Lung (tissue), 12 donors: ENCODE measurements around the gene TRAM2. TPM values are rescaled to one million over a fixed set of nuclear protein-coding genes. Genes with fewer than 3 reads are reported as not detected.

Experiments
- ATAC-seq: fragments of 200-7000 bp; cut with Tn5 transposase; one replicate; pipeline ENCODE4 v1.9.1; 2020; ENCODE audit warnings: moderate number of reproducible peaks; ENCODE audit not compliant: insufficient read depth, low FRiP score
- DNase-seq, 3 donors: peaks; one replicate each; pipeline ENCODE4 v3.0.0-alpha.2; 2013 to 2017
- H3K27ac ChIP-seq, 2 donors: one replicate each; pipeline ENCODE4 v1.5.1; 2013; ENCODE audit warnings: mild to moderate bottlenecking in 2 of 2, moderate library complexity in 2 of 2, control low read depth in 1 of 2, inconsistent platforms in 1 of 2, low read depth in 1 of 2, low read length in 1 of 2
- H3K27me3 ChIP-seq, 3 donors: one replicate each; pipeline ENCODE4 v1.5.1; 2013; ENCODE audit warnings: low read length in 2 of 3; ENCODE audit not compliant: control insufficient read depth in 3 of 3, insufficient read depth in 3 of 3
- H3K36me3 ChIP-seq, 4 donors: one replicate each; pipeline ENCODE4 v1.5.1; 2013; ENCODE audit warnings: low read length in 4 of 4, mild to moderate bottlenecking in 1 of 4, moderate library complexity in 1 of 4; ENCODE audit not compliant: control insufficient read depth in 4 of 4, insufficient read depth in 4 of 4
- H3K4me1 ChIP-seq, 5 donors: one replicate each; pipeline ENCODE4 v1.5.1; 2013; ENCODE audit warnings: low read length in 5 of 5, mild to moderate bottlenecking in 2 of 5, moderate library complexity in 1 of 5; ENCODE audit not compliant: control insufficient read depth in 5 of 5, insufficient read depth in 5 of 5
- H3K4me3 ChIP-seq: one replicate; pipeline ENCODE4 v1.5.1; 2013; ENCODE audit warnings: mild to moderate bottlenecking, control low read depth, moderate library complexity
- H3K9ac ChIP-seq, 2 donors: one replicate each; pipeline ENCODE4 v1.5.1; 2013; ENCODE audit warnings: low read length in 2 of 2, control low read depth in 1 of 2; ENCODE audit not compliant: insufficient read depth in 1 of 2
- H3K9me3 ChIP-seq, 4 donors: one replicate each; pipeline ENCODE4 v1.5.1; 2013; ENCODE audit warnings: low read length in 3 of 4, mild to moderate bottlenecking in 1 of 4, moderate library complexity in 1 of 4; ENCODE audit not compliant: control insufficient read depth in 4 of 4, insufficient read depth in 3 of 4
- WGBS, 2 donors: extraction: QIAGEN DNeasy Blood & Tissue Kit; methylation state at CpG; one replicate each; pipeline ENCODE4 v1.1.7; 2013; 5-methylcytosine and 5-hydroxymethylcytosine counted together
- polyA plus RNA-seq, 2 donors: library from polyadenylated mRNA; stranded (reverse); fragments of 200-250 nt; gene quantifications; one replicate each; pipeline ENCODE4 v1.2.1, GENCODE V29; 2013
- total RNA-seq, 2 donors: library from RNA; depleted of rRNA in 1 of 2; stranded (reverse); fragments of >200 nt in 1 of 2; gene quantifications; one replicate each; pipeline ENCODE4 v1.2.1, GENCODE V29; 2014 to 2021
- TF ChIP-seq, protein P1 (sequence below): IDR thresholded peaks from 2 replicates; pipeline ENCODE4 v1.5.1; 2012; ENCODE audit warnings: mild to moderate bottlenecking; ENCODE audit errors: control extremely low read depth, extremely low read depth
- donor health status: control.
- donor health status: control.
- donor health status: Bipolar disorder and iron deficiency.
- donor health status: healthy.
- donor health status: DM: yes; HTN: yes; CAD: no.

The TRAM2 gene
- total and polyA plus RNA-seq, 4 donors, result 4.4 to 33.4 (median 15.2) TPM

DNA sequence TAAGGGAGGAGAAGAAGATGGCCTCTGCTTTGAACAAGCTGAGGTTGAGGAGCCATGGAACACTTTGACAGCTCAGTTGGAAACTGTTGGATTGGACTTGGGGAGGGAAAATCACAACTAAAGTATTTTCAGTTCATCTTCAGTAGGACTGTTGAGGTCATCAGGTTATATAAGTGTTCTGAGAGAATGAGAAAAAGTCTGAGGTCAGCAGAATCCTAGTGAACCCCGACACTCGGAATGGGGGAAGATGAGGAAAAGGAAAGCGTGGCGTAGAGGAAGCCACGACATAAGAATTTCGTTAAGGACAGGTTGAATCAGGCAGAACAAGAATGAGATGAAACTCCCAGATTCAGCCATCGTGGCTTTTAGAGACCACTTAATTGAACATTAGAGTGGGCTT lies 4.0 kb upstream of the TRAM2 start:
- H3K27ac ChIP-seq, result no peak overlapping the region
- TF ChIP-seq, protein P1, sequence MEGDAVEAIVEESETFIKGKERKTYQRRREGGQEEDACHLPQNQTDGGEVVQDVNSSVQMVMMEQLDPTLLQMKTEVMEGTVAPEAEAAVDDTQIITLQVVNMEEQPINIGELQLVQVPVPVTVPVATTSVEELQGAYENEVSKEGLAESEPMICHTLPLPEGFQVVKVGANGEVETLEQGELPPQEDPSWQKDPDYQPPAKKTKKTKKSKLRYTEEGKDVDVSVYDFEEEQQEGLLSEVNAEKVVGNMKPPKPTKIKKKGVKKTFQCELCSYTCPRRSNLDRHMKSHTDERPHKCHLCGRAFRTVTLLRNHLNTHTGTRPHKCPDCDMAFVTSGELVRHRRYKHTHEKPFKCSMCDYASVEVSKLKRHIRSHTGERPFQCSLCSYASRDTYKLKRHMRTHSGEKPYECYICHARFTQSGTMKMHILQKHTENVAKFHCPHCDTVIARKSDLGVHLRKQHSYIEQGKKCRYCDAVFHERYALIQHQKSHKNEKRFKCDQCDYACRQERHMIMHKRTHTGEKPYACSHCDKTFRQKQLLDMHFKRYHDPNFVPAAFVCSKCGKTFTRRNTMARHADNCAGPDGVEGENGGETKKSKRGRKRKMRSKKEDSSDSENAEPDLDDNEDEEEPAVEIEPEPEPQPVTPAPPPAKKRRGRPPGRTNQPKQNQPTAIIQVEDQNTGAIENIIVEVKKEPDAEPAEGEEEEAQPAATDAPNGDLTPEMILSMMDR, result no peak
- no peak overlapping the region for H3K4me3 ChIP-seq
- H3K9ac ChIP-seq, result no peak overlapping the region
- no peaks in the 10 kb centered on the region for H3K9me3 ChIP-seq
- H3K36me3 ChIP-seq, result peaks cover 0 to 5% (median under 1%) of the 10 kb centered on the region in 4 donors
- DNase-seq, result no peak
- no peaks in the 10 kb centered on the region for H3K27me3 ChIP-seq
- whole genome bisulfite sequencing, 2 donors, result 87 to 90% methylated on average over 7 of the region's 7 CpGs
- H3K4me1 ChIP-seq, result peaks cover 0 to 13% (median 1%) of the 10 kb centered on the region in 5 donors
- ATAC-seq, result no peak

DNA sequence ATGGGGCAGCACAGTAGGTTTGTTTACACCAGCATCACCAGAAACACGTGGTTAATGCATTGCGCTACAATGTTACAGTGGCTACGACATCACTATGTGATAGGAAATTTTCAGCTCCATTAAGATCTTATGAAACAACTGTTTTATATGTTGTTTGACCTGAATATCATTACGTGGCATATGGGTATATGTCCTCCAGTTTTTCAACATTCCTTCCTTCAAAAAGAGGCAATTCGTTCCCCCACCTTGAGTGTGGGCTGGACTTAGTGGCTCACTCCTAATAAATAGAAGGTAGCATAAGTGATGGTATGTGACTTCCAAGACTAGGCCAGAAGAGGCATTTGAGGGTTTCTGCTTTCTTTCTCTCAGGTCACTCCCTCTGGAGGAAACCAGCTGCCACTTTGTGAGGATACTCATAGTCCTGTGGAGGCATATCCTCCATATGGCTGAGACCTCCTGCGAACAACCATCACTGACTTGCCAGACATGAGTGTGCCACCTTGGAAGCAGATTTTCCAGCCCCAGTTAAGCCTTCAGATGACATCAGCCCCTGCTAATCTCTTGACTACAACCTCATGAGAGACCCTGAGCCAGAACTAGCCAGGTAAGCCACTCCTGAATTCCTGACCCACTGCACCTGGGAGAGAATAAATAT lies 2.3 kb upstream of the TRAM2 start:
- TF ChIP-seq, protein P1, result no peak
- Histone ChIP-seq H3K9me3 (no peaks in the 10 kb centered on the region), H3K27ac (no peak overlapping the region), H3K27me3 (no peaks in the 10 kb centered on the region), H3K4me1 (peaks cover 7 to 31% (median 12%) of the 10 kb centered on the region in 5 donors), H3K9ac (no peak overlapping the region), H3K36me3 (peaks cover 0 to 5% (median under 1%) of the 10 kb centered on the region in 4 donors), H3K4me3 (no peak overlapping the region)
- 88 to 89% methylated on average over 6 of the region's 6 CpGs for WGBS, 2 donors
- DNase-seq (no peak), ATAC-seq (no peak)

- H3K9ac ChIP-seq, result peak overlapping the region; percentile 92 to 96
- H3K36me3 ChIP-seq, result peaks cover 0 to 5% (median under 1%) of the 10 kb centered on the region in 4 donors
- no peaks in the 10 kb centered on the region for H3K9me3 ChIP-seq
- ATAC-seq (no peak), DNase-seq (peak in 1 of 3 donors; percentile 45)
- H3K27ac ChIP-seq, result peak overlapping the region; percentile 97 to 100
- TF ChIP-seq, protein P1, result no peak
- WGBS, 2 donors, result 39 to 41% methylated on average over 9 of the region's 9 CpGs
- peak overlapping the region; percentile 73 for H3K4me3 ChIP-seq
- peaks cover 12 to 43% (median 16%) of the 10 kb centered on the region in 5 donors for H3K4me1 ChIP-seq
- no peaks in the 10 kb centered on the region for H3K27me3 ChIP-seq
These were observed 1.1 kb upstream of the TRAM2 start for GRCh38 chr6:52577778-52578463.
